HG03565 (cell line): Measurements from ENCODE around the gene DCAF6.
"Not testable (repeated sequence)": the region's sequence is repeated elsewhere in the genome, so short reads cannot be mapped to it uniquely, and the experiment has no call there.

Source experiments
- ATAC-seq: cut with Tn5 transposase; IDR thresholded peaks from one replicate; pipeline ENCODE4 v1.9.1; 2021; ENCODE audit warnings: mild to moderate bottlenecking, moderate library complexity; ENCODE audit not compliant: unreplicated experiment

DCAF6 gene, protein sequence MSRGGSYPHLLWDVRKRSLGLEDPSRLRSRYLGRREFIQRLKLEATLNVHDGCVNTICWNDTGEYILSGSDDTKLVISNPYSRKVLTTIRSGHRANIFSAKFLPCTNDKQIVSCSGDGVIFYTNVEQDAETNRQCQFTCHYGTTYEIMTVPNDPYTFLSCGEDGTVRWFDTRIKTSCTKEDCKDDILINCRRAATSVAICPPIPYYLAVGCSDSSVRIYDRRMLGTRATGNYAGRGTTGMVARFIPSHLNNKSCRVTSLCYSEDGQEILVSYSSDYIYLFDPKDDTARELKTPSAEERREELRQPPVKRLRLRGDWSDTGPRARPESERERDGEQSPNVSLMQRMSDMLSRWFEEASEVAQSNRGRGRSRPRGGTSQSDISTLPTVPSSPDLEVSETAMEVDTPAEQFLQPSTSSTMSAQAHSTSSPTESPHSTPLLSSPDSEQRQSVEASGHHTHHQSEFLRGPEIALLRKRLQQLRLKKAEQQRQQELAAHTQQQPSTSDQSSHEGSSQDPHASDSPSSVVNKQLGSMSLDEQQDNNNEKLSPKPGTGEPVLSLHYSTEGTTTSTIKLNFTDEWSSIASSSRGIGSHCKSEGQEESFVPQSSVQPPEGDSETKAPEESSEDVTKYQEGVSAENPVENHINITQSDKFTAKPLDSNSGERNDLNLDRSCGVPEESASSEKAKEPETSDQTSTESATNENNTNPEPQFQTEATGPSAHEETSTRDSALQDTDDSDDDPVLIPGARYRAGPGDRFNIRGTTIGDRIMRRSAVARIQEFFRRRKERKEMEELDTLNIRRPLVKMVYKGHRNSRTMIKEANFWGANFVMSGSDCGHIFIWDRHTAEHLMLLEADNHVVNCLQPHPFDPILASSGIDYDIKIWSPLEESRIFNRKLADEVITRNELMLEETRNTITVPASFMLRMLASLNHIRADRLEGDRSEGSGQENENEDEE

DNA sequence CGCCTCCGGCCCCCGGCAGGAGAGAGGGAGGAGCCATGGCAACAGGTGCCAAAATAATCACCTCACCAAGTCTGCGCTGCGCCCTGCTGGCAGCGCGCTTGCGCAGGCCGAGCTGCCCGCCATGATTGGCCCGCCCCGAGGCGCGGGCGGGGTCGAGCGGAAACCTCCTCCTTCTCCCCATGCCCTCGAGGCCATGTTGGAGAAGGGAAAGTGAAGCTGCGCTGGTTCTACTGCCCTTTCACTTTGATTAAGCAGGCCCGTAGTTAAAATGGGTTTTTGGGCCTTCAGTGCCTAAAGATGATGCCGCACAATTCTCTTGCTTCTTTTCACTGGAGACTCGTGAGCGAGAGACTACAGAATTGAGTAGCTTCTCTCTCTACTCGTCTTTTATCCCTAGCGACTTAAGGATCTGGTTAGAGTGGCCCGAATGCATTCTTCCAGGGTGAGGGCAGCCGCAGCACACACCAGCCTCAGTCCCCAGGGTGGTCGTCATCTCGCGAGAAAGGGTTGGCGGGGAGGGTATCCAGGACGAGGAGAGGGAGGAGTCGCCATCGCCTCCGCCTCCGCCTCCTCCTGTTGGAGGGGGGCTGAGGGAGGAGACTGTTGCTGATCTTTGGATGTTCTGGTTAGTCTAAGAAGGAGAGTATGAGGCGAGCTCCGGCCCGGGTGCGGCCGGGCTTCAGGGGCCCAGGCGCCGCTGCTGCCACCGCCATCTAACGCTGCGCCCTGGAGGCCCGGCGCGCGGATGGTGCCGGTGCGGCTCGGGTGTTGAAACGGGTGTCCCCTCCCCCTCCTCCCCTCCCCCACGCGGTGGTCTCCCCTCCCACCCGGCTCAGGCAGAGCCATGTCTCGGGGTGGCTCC lies at the start of gene DCAF6:
Gene DCAF6, plus strand, starts transcription at position 616 of the 862 bp plus-strand sequence. Its CDS starts 229 bp downstream, at position 845.
- peak; percentile 75 for ATAC-seq

GRCh38 chr1:167887187-167887586 lies 49.3 kb upstream of the DCAF6 start:
- not testable (repeated sequence) for ATAC-seq

DNA sequence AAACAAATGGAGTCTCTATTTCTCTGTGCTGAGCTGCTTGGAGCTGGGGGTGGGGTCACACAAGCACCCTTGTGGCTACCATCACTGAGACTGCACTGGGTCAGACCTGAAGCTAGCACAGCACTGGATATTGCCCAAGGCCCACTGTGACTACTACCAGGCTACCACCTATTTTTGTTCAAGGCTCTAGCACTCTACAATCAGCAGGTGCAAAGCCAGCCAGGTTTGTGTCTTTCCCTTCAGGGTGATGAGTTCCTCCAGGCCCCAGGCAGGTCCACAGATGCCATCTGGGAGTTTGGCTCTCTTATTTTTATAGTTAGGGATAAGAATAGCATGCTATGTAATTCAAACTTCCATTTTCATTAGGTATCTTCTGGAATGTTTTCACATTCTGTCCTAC lies 46.1 kb upstream of the DCAF6 start:
- ATAC-seq = no peak

GRCh38 chr1:167893798-167894197 lies 42.7 kb upstream of the DCAF6 start:
- ATAC-seq = no peak

DNA sequence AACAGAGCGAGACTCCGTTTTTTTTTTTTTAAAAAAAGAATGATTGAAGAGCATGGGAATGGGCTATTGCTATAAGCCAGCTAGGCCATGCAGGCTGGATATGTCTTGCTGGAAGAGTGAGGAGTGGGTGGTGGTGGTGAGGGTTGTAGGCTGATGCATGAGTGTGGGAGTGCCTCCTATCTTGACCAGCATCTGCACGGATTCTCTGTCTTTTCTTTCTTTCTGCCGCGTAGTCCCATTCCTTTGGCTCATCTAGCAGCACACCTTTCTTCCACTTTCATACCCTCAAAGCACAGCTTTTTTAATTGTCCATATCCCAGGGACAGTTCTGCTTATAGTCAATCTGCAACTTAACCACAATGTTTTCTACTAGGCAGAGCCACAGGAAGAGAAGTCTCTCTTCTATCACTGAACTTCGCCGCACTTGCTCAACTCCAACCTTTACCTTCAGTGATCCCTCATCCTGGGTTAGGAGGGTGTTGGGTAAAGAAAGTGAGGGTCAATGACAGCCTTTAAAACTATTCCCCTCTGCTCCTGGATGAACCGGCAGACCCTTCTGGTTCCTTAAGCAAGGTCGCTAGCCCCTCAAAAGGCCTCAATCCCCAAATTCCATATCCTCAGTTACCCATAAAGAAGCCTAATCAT lies 37.8 kb upstream of the DCAF6 start:
- no peak for ATAC-seq

DNA sequence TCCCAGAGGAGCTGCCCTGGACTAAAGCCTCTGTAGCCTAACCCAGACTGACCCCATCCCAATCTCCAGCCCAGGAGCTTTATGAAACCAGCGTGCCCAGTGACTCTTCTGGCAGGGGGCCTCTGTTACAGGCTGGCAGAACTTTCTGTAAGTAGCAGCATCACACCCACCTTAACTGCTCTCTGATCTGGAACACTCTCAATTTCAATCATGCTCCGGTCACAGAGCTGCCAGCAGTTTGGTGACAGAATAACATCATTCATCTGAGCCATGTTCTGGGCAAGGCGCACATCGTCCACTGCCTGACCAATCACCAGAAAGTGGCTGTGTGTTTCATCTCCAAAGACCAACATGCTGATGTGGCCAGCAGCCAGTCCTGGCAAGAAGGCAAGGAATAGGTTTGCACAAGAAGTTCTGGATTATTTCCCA lies 37.2 kb upstream of the DCAF6 start:
- ATAC-seq = peak; percentile 92

GRCh38 chr1:167900907-167901306 lies 35.6 kb upstream of the DCAF6 start:
- ATAC-seq = no peak

- no peak for ATAC-seq
Observed at GRCh38 chr1:167904652-167905130, 31.8 kb upstream of the DCAF6 start.

DNA sequence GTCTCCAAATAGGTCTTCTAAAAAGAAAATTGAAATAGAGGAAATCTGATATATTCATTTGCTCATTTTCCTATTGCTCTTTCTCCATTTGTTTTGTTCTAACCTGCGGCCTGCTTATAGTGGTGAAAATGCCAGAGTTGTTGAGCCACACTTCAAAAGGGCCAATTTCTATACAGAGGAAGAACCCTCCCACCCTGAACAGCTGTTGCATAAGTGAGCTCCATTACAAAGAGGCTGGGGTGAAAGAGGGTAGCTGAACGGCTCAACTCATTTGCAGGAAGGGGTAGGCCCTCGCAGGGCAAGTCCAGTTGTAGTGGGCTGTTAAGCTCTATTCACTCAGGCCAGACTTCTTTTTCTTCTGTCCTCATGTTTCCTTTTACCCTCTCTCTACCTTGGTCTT lies 31.3 kb upstream of the DCAF6 start:
- ATAC-seq = no peak

GRCh38 chr1:167905671-167906070 lies 30.8 kb upstream of the DCAF6 start:
- ATAC-seq = no peak

- no peak for ATAC-seq
Observed at GRCh38 chr1:167909691-167910180, 26.7 kb upstream of the DCAF6 start.

GRCh38 chr1:167910530-167910929 lies 26.0 kb upstream of the DCAF6 start:
- no peak for ATAC-seq

GRCh38 chr1:167911413-167911812 lies 25.1 kb upstream of the DCAF6 start:
- ATAC-seq = no peak

- no peak for ATAC-seq
Observed at GRCh38 chr1:167912294-167912693, 24.2 kb upstream of the DCAF6 start.

GRCh38 chr1:167913895-167914496 lies 22.5 kb upstream of the DCAF6 start, which contains the start of gene ADCY10:
Gene ADCY10, minus strand, starts transcription at chr1:167914134. Its CDS starts 8,994 bp downstream, at chr1:167905140.
- no peak for ATAC-seq

DNA sequence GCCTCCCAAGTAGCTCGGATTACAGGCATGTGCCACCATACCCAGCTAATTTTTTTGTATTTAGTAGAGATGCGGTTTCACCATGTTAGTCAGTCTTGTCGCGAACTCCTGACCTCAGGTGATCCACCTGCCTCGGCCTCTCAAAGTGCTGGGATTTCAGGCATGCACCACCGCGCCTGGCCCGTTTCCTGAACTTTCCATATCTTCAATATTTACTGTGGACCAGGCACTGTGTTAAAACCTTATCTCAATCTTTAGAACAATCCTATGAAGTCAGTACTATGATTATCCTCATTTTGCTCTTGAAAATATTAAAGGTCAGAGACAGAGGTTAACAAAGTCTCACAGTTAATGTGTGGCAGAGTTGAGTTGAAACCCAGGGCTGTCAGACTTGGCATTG lies 20.9 kb upstream of the DCAF6 start:
- ATAC-seq = no peak

GRCh38 chr1:167916766-167917511 lies 19.5 kb upstream of the DCAF6 start:
- ATAC-seq = no peak

- no peak for ATAC-seq
Observed at GRCh38 chr1:167922023-167922422, 14.5 kb upstream of the DCAF6 start.

DNA sequence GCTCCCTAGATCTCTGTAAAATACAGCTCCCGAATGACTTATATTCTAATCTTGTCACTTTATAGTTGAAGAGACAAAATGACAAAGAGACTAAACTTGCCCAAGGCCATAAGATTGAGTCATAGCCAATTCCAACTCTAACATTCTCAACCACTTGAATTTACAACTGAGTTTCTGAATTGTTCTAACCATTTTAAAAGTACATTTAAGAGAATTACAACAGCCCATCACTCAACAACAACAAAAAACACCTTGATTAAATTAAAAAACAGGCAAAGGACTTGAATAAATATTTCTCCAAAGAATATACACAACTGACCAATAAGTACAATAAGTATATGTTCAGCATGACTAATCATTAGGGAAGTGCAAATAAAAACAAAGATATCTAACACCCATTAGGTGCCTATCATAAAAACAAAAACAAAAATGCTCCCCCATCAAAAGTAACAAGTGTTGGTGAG lies 13.8 kb upstream of the DCAF6 start:
- no peak for ATAC-seq
